Esophagus muscularis mucosa (tissue), 4 donors: ENCODE measurements around the gene TXNRD3. TPM values are rescaled to one million over a fixed set of nuclear protein-coding genes. Genes with fewer than 3 reads are reported as not detected.

ENCODE experiments used
- DNase-seq: peaks from one replicate; pipeline ENCODE4 v3.0.0-alpha.2; 2017; ENCODE audit errors: extremely low spot score
- H3K27ac ChIP-seq, 4 donors: fragments of 200-600 bp; sonication (generic); replicated peaks in 1 of 4; 1 replicate in 3 of 4; 2 replicates in 1 of 4; pipeline ENCODE4 v1.5.1; 2016 to 2019; ENCODE audit warnings: mild to moderate bottlenecking in 1 of 4
- H3K27me3 ChIP-seq, 4 donors: fragments of 200-600 bp; sonication (generic); one replicate each; pipeline versions ENCODE4 v1.5.1 to v1.6.0; 2016 to 2019
- H3K36me3 ChIP-seq, 4 donors: fragments of 200-600 bp; sonication (generic); one replicate each; pipeline ENCODE4 v1.5.1; 2016 to 2019
- H3K4me1 ChIP-seq, 4 donors: fragments of 200-600 bp; sonication (generic); one replicate each; pipeline ENCODE4 v1.5.1; 2016 to 2019
- H3K4me3 ChIP-seq, 4 donors: fragments of 200-600 bp; sonication (generic); 1 replicate in 2 of 4; 2 replicates in 2 of 4; pipeline ENCODE4 v1.5.1; 2016 to 2019; ENCODE audit warnings: mild to moderate bottlenecking in 4 of 4, moderate library complexity in 1 of 4
- H3K9me3 ChIP-seq, 4 donors: fragments of 200-600 bp; sonication (generic); 1 replicate in 3 of 4; 2 replicates in 1 of 4; pipeline ENCODE4 v1.5.1; 2016 to 2019
- EP300 ChIP-seq: sonication (generic); formaldehyde crosslinking; IDR thresholded peaks from one replicate; pipeline ENCODE4 v1.6.1; 2017; ENCODE audit warnings: antibody characterized with exemption
- POLR2A ChIP-seq: fragments of 450-650 bp; IDR thresholded peaks from one replicate; pipeline ENCODE4 v1.6.1; 2017; ENCODE audit warnings: antibody characterized with exemption, moderate library complexity, mild to moderate bottlenecking, low read depth
- POLR2AphosphoS5 ChIP-seq, 2 donors: sonication (generic); formaldehyde crosslinking; IDR thresholded peaks; one replicate each; pipeline ENCODE4 v1.6.1; 2017; ENCODE audit warnings: antibody characterized with exemption in 2 of 2
- WGBS: methylation state at CpG from one replicate; pipeline ENCODE4 v1.1.5; 2018; 5-methylcytosine and 5-hydroxymethylcytosine counted together
- intact Hi-C: fragments of 100-400 bp; cut with DNase I; formaldehyde crosslinking; loops from one replicate; pipeline ENCODE4 v1.15.1; 2023
- total RNA-seq, 4 donors: library from RNA; depleted of rRNA; stranded (reverse); fragments of >200 nt; gene quantifications; one replicate each; pipeline versions ENCODE4 v1.1.0 to v1.2.1, GENCODE V29; 2016
- TF ChIP-seq, protein P1 (sequence below), 3 experiments: fragments of 200-600 bp in 2 of 3; fragments of 450-650 bp in 1 of 3; sonication (generic) in 2 of 3; IDR thresholded peaks; one replicate each; pipeline ENCODE4 v1.5.1; 2017 to 2019; ENCODE audit warnings: antibody characterized with exemption in 3 of 3, mild to moderate bottlenecking in 2 of 3, moderate library complexity in 1 of 3

The TXNRD3 gene
- total RNA-seq, 4 donors from 2014 or later = 12.8 to 23.7 (median 18.7) TPM

DNA sequence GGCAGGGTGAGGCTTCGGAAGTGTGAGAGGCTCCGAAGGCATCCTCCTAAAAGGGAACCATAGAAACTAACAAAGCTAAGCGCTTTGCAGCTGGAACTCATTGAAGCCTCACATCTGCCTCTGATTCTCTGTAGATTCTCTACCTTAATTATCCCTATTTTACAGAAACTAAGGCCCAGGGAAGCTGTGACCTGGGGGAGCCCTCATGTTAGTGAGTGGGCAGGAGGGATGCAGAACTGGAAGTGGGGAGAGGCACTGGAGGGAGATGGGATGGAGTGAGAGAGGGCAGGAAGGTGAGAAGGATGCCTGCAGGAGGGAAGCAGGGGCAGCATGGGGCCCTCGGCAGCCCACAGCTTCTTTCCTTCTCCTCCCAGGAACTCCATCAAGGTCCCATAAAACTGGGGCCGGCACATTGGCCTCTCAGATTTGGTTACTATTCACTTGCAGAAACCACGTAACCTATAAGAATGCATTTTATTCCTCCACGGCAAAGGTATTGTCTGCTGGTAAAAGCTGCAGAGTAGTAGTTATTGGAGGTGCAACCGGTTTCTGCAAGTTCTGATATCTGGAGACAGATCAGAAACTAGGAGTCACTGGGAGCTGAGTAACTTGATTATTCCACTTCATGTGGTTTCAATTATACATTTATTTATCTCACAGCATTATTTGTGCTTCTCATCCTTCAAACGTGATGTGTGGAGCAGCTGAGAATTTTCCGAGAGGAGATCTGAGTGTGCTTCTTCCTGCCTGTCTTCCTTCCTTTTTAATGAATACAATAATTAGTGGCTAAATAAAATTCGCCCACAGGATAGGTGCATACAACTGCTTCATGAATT is 25.1 kb upstream of the TXNRD3 start:
- DNase-seq = peak; percentile 87
- no peaks in the 10 kb centered on the region for H3K9me3 ChIP-seq
- WGBS = 77% methylated on average over 11 of the region's 11 CpGs
- H3K4me3 ChIP-seq = no peak overlapping the region
- H3K4me1 ChIP-seq = peaks cover 5 to 9% (median 7%) of the 10 kb centered on the region in 4 donors
- intact Hi-C loops = loop anchor here (2.0 to 10.0 kb wide), 3 partner anchors 305 to 867 kb away; partner anchors contain the start of gene PLXNA1
- no peak for TF ChIP-seq POLR2A
- H3K36me3 ChIP-seq = no peaks in the 10 kb centered on the region
- no peak overlapping the region for H3K27ac ChIP-seq
- H3K27me3 ChIP-seq = peaks cover 0 to 15% (median 0%) of the 10 kb centered on the region in 4 donors

DNA sequence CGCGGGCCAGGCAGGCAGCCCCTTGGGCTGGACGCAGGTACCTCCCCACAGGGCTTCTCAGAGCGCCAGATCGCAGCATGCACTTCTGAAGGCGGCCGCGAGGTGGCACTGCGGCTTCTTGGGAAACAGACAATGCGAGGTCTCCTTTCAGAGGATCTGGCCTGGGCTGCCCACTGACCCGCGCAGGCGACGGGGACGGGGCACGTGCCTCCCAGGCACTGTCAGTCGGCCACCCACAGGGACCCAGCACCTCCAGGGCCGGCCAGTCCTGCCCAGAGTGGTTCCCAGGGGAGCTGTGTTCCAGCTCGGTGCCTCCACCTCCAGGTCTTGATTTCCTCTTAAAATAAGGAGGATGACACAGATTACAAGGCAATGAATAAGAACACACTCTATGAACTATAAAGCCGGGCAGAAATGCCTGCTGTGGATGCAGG is 24.4 kb upstream of the TXNRD3 start:
- 0% methylated on average over 3 of the region's 20 CpGs for WGBS
- intact Hi-C loops = loop anchor here (2.0 to 10.0 kb wide), 3 partner anchors 305 to 868 kb away; partner anchors contain the start of gene PLXNA1
- peak; percentile 96 for DNase-seq

DNA sequence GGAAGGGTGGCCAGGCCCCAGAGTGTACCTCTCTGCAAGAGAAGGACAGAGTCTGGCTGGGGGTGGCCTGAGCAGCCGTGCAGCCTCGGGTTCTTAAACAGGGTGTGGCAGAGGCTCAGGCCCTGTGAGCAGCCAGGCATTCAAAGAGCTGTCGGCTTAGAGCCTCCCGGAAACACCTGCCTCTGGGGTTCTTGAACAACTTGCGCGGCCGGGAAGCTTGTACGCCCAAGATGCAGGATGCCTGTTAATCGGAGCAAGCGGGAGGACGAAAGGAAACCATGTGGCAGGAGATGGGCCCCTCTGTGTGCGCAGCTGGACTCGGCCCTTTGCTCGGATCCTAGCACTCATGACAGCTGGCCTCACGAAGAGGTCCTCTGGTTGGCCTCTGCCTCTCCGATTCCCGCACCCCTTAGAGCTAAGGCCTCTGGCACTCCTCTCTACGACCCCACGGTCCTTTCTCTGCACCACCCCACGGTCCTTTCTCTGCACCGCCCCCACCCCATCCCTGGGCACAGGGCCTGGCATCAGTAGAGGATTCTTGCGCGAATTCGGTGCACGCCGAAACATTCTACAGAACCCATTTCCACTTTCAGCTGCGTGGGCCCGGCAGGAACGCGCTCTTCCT is 23.9 kb upstream of the TXNRD3 start:
- Histone ChIP-seq H3K27ac (no peak overlapping the region), H3K27me3 (peaks cover 0 to 15% (median 0%) of the 10 kb centered on the region in 4 donors), H3K4me1 (peaks cover 5 to 9% (median 7%) of the 10 kb centered on the region in 4 donors), H3K36me3 (no peaks in the 10 kb centered on the region), H3K9me3 (peaks cover 0 to 7% (median 3%) of the 10 kb centered on the region in 4 donors), H3K4me3 (peak overlapping the region in 1 of 4 donors; percentile 6)
- intact Hi-C loops = loop anchor here (2.0 to 10.0 kb wide), 3 partner anchors 306 to 868 kb away; partner anchors contain the start of gene PLXNA1
- TF ChIP-seq POLR2AphosphoS5 (IDR thresholded peaks at IDR 0.05) (no peak), EP300 (no peak), POLR2A (no peak)
- TF ChIP-seq, protein P1, sequence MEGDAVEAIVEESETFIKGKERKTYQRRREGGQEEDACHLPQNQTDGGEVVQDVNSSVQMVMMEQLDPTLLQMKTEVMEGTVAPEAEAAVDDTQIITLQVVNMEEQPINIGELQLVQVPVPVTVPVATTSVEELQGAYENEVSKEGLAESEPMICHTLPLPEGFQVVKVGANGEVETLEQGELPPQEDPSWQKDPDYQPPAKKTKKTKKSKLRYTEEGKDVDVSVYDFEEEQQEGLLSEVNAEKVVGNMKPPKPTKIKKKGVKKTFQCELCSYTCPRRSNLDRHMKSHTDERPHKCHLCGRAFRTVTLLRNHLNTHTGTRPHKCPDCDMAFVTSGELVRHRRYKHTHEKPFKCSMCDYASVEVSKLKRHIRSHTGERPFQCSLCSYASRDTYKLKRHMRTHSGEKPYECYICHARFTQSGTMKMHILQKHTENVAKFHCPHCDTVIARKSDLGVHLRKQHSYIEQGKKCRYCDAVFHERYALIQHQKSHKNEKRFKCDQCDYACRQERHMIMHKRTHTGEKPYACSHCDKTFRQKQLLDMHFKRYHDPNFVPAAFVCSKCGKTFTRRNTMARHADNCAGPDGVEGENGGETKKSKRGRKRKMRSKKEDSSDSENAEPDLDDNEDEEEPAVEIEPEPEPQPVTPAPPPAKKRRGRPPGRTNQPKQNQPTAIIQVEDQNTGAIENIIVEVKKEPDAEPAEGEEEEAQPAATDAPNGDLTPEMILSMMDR (IDR thresholded peaks at IDR 0.05) = no peak
- WGBS = 41% methylated on average over 27 of the region's 30 CpGs
- no peak for DNase-seq

More for the DNA sequence above, 24.4 kb upstream of the TXNRD3 start:
- H3K4me3 ChIP-seq = peak overlapping the region in 1 of 4 donors; percentile 6
- H3K27ac ChIP-seq = no peak overlapping the region
- H3K4me1 ChIP-seq = peaks cover 5 to 9% (median 7%) of the 10 kb centered on the region in 4 donors
- H3K9me3 ChIP-seq = peaks cover 0 to 2% (median 0%) of the 10 kb centered on the region in 4 donors
- TF ChIP-seq, protein P1 (IDR thresholded peaks at IDR 0.05) = peak in 2 of 3 experiments; percentile 89 to 97
- no peak for TF ChIP-seq POLR2A
- peaks cover 0 to 15% (median 0%) of the 10 kb centered on the region in 4 donors for H3K27me3 ChIP-seq
- no peaks in the 10 kb centered on the region for H3K36me3 ChIP-seq

DNA sequence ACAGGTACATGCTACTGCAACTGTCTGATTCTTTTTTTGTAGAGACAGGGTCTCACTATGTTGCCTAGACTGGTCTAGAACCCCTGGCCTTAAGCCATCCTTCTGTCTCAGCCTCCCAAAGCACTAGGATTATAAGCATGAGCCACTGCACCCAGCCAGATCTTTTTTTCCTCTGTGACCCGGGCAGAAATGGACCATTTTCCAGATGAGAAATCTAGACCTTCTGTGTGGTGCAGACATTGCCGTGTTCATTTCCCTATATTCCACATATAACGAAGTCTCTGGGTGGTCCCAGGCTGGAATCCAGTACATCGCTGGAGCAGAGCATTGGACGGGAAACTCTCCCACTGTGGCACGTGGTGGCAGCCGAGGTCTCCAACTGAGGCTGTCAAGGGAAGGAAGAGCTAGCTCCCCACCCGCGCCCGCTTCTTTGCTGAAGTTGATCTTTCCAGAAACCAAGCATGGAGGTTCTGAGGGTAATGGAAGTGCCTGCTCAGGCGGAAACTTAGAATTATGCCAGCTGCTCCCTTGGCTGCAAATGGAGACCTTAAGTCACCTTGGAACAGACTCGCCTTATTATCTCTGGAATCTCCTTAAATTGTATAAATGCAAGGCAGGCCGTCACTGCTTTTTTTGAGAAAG is 23.1 kb upstream of the TXNRD3 start:
- no peak overlapping the region for H3K27ac ChIP-seq
- intact Hi-C loops = loop anchor here (2.0 to 10.0 kb wide), 3 partner anchors 307 to 869 kb away; partner anchors contain the start of gene PLXNA1
- WGBS = 80% methylated on average over 13 of the region's 13 CpGs

DNA sequence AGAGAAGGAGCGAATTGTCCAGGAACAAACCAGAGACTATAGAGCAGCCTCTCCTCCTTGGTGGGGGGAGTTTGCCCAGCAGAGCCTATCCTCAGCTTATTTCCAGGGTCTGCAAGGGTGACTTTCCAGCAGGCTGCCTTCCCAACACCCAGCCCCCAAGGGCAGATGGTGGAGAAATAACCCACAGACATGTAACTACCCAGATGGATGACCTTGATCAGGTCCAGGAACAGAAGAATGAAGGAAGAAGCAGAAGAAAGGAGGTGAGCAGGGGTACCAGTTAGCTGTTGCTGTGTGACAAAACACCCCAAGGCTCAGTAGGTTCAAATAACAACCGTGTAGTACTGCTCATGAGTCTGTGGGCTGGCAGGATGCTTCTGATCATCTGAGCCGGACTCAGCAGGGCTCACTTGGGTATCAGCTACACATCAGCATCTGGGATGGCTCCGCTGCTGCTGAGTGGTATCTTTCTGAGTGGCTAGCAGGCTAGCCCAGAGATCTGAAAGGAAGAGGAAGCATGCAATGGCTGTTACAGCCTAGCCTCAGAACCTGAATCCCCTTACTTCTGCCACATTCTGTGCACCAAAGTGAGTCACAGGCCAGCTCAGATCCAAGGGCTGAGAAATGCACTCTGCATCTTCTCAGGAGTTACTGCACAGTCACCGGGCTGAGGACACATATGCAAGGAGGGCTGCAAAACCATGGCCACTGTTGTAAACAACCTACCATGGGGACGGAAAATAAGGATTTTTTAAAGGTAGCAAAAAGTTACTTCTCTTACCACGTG is 22.2 kb upstream of the TXNRD3 start:
- Histone ChIP-seq H3K36me3 (no peaks in the 10 kb centered on the region), H3K4me3 (no peak overlapping the region), H3K27me3 (peaks cover 0 to 29% (median 0%) of the 10 kb centered on the region in 4 donors), H3K4me1 (peaks cover 5 to 9% (median 7%) of the 10 kb centered on the region in 4 donors), H3K9me3 (peaks cover 0 to 11% (median 10%) of the 10 kb centered on the region in 4 donors), H3K27ac (no peak overlapping the region)
- TF ChIP-seq EP300 = no peak
- no peak for TF ChIP-seq POLR2AphosphoS5 (IDR thresholded peaks at IDR 0.05)
- TF ChIP-seq, protein P1 (IDR thresholded peaks at IDR 0.05) = no peak
- TF ChIP-seq POLR2A = no peak
- intact Hi-C loops = loop anchor here (5.0 to 10.0 kb wide), 2 partner anchors 308 to 870 kb away; partner anchors contain the start of gene PLXNA1
- 70% methylated on average over 7 of the region's 7 CpGs for WGBS
- DNase-seq = peak; percentile 83

More for the DNA sequence above, 23.1 kb upstream of the TXNRD3 start:
- Histone ChIP-seq H3K4me1 (peaks cover 5 to 9% (median 7%) of the 10 kb centered on the region in 4 donors), H3K4me3 (no peak overlapping the region), H3K36me3 (no peaks in the 10 kb centered on the region), H3K27me3 (peaks cover 0 to 22% (median 0%) of the 10 kb centered on the region in 4 donors), H3K9me3 (peaks cover 0 to 11% (median 10%) of the 10 kb centered on the region in 4 donors)
- peak; percentile 72 for DNase-seq
- TF ChIP-seq POLR2AphosphoS5 (IDR thresholded peaks at IDR 0.05) (no peak), EP300 (no peak)
